NB4 (cell line): Measurements from ENCODE around the gene GRIFIN.

Source experiments
- DNase-seq: peaks from one replicate; pipeline ENCODE4 v3.0.0; 2010; ENCODE audit warnings: low read depth
- H3K4me3 ChIP-seq: one replicate; pipeline ENCODE4 v1.5.1; 2011; ENCODE audit warnings: mild to moderate bottlenecking, low read depth, low read length, moderate library complexity
- MAX ChIP-seq: IDR thresholded peaks from 2 replicates; pipeline ENCODE4 v1.6.1; 2011; ENCODE audit warnings: low read depth, low read length
- MYC ChIP-seq: IDR thresholded peaks from 2 replicates; pipeline ENCODE4 v1.6.1; 2011; ENCODE audit warnings: low read depth, low read length
- POLR2A ChIP-seq: IDR thresholded peaks from 2 replicates; pipeline ENCODE4 v1.6.1; 2011; ENCODE audit warnings: mild to moderate bottlenecking; ENCODE audit not compliant: insufficient read length; ENCODE audit errors: extremely low read depth
- TF ChIP-seq, protein P1 (sequence below): IDR thresholded peaks from one replicate; pipeline ENCODE4 v1.5.1; 2012; ENCODE audit warnings: low read depth, low read length

The GRIFIN gene

DNA sequence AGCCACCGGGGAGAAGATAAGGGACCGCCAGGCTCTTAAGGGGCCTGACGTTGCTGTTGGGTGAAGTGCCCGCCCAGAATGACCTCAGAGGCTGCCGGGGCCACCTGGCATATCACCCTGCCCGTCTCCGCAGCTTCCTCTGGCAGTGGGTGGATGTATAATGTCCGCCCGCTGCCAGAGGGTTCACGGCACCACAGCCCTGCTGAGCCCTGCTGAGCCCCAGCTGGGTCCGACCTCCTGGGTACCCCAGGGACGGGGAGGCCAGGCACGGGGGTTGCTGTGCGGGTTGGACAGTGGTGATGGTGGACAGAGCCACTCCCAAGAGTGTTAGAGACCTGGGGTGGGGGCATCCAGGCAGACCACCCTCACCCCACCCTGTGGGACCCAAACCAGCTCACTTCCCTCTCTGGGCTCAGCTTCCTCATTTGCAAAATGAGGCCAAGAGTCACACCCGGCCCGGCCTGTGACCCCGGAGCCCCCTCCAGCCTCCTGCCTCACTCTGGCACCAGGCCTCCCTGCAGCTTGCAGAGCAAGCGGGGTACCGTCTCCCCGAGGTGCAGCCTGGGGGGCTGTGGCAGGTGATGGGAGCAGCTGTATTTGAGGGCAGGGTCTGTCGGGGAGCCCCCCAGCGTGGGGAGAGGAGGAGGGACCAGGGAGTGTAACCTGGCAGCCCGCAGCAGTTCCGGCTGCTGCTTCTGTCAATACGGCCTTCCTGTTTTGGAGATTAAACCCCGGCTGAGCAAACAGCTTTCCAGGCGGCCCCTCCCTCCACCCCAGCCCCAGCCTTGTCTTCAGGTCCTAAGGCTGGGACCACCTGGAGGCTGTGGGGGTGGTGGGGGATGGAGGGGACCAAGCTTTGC is 34.9 kb upstream of the GRIFIN start:
- TF ChIP-seq MYC (peak; percentile 42), POLR2A (no peak), MAX (peak; percentile 41)
- TF ChIP-seq, protein P1, sequence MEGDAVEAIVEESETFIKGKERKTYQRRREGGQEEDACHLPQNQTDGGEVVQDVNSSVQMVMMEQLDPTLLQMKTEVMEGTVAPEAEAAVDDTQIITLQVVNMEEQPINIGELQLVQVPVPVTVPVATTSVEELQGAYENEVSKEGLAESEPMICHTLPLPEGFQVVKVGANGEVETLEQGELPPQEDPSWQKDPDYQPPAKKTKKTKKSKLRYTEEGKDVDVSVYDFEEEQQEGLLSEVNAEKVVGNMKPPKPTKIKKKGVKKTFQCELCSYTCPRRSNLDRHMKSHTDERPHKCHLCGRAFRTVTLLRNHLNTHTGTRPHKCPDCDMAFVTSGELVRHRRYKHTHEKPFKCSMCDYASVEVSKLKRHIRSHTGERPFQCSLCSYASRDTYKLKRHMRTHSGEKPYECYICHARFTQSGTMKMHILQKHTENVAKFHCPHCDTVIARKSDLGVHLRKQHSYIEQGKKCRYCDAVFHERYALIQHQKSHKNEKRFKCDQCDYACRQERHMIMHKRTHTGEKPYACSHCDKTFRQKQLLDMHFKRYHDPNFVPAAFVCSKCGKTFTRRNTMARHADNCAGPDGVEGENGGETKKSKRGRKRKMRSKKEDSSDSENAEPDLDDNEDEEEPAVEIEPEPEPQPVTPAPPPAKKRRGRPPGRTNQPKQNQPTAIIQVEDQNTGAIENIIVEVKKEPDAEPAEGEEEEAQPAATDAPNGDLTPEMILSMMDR: no peak
- DNase-seq: peak; percentile 86

DNA sequence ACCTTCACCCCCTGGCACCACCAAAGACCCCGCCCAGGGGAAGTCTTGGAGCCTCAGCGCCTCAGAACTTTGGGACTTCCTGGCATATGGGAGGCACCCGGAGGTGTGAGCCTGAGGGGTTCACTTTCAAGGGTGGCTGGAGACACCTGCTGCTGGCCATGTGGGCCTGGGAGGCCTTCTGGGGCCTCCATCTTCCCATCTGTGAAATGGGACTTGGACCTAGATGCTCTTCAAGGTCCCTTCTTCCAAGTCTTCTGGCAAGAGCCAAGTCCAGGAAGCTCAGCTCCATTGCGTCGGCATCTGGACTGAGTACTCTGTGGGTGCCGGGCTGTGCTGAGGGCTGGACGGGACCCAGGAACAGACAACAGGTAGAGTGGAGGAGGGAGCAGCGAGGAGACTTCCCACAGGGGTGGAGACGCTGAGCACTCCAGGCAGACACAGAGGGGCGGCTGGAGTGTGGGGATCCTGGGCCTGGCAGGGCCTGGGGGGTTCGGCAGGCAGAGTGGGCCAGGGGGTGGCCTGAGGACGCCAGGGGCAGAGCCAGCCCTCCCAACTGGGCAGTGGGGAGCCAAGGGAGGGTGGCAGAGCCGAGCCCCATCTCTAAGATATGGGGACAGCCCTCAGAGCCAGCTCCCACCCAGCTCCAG is 34.1 kb upstream of the GRIFIN start:
- no peak overlapping the region for H3K4me3 ChIP-seq
- TF ChIP-seq MYC: no peak
- TF ChIP-seq, protein P1: no peak
- TF ChIP-seq POLR2A: no peak
- DNase-seq: no peak

More for the DNA sequence above, 34.9 kb upstream of the GRIFIN start:
- H3K4me3 ChIP-seq: no peak overlapping the region

DNA sequence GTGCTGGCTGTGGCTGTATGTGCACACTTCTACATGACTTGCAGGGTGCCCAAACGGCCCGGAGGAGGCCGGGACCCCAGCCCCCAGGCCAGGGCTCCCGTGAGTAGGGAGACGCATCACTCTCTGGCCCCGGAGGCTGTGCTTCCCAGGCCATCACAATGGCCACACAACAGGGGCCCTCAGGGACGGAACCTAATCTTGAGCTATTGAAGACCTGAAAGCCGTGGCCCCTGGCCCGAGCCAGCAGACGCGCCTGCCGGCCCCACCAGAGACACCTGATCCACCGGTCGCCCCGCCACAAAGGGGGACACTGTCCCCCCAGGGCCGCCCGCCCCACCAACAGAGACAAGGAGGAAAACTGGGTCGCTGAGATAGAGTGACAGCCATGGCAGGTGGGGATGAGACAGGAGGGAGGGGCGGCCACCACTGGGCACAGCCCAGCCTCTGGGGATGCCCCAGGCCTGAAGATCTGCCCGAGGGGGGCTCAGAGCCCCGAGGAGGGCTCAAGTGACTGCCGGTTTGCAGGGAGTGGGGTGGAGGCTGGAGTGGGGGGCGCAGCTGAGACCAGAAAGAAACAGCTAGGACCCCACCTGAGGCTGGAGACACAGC is 33.2 kb upstream of the GRIFIN start:
- no peak for DNase-seq
- no peak overlapping the region for H3K4me3 ChIP-seq
- TF ChIP-seq POLR2A (no peak), MAX (no peak), MYC (no peak)
- TF ChIP-seq, protein P1: no peak

- H3K4me3 ChIP-seq: no peak overlapping the region
- peak; percentile 93 for DNase-seq
- TF ChIP-seq MAX: peak; percentile 96
- TF ChIP-seq, protein P1: no peak
- peak; percentile 95 for TF ChIP-seq MYC
- no peak for TF ChIP-seq POLR2A
Measured at GRCh38 chr7:2508327-2509215, 32.4 kb upstream of the GRIFIN start.

- TF ChIP-seq MYC: no peak
- TF ChIP-seq, protein P1: no peak
- no peak for TF ChIP-seq POLR2A
- no peak for TF ChIP-seq MAX
- DNase-seq: no peak
- H3K4me3 ChIP-seq: no peak overlapping the region
Measured at GRCh38 chr7:2507917-2508306, 31.7 kb upstream of the GRIFIN start.
